HG02870 (cell line): Measurements from ENCODE around the gene PLEKHB1.

Experiments used
- ATAC-seq: cut with Tn5 transposase; IDR thresholded peaks from one replicate; pipeline ENCODE4 v1.9.1; 2021; ENCODE audit warnings: mild to moderate bottlenecking, moderate library complexity; ENCODE audit not compliant: unreplicated experiment

PLEKHB1 gene

GRCh38 chr11:73648121-73648520 lies 1.7 kb downstream of the PLEKHB1 start:
- no peak for ATAC-seq

GRCh38 chr11:73648571-73649046 lies 2.2 kb downstream of the PLEKHB1 start:
- no peak for ATAC-seq

DNA sequence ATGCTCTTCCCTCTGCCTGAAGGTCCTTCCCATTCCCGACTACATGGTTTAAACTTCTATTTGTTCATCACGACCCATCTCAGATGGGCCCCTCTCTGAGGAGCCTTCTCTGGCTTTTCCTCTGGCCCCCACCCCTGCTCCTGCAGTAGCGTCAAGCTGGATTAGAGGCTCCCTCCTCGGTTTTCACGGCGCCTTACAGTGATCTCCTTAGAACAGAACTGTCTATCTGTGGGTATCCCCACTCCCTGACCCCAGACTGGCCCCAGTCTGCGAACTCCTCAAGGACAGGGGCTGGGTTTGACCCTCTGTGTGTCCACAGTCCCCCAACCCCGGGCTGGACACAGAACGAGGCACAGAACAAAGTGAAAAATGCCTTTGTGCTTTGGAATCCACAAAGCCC lies 2.8 kb downstream of the PLEKHB1 start:
- no peak for ATAC-seq

GRCh38 chr11:73650400-73650799 lies 4.0 kb downstream of the PLEKHB1 start:
- ATAC-seq, result no peak

- ATAC-seq, result no peak
These were observed 4.9 kb downstream of the PLEKHB1 start for GRCh38 chr11:73651252-73651651.

GRCh38 chr11:73651661-73652045 lies 5.3 kb downstream of the PLEKHB1 start:
- no peak for ATAC-seq

DNA sequence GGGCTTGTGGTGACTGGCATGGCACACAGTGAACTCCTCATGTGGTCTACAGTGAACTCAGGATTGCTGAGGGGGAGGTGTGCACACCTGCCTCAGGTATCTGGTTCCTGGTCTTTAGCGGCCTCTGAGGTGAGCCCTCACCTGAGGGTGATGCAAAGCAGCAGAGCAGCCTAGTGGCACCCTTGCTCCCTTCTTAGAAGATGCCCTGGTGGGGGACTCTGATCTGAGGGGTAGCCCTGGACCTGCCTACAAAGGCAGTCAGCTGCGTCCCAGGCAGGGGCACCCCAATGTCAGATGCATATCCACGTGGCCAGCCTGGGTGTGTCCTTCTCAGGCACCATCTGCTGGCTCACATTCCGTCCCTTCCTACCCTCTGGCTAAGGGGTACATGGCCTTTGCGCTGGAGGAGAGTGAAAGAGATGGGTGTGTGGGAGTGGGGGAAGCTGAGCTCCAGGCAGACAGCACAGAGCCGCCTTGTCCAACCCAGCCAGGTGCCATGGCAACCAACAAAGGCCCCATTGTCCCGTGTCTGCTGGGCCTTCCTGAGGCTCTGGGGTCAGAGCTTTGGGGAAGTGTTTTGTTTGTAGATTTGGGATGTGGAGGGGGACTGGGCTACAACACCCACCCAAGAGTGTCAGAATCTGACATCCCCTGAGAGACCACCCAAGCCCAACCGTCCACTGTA lies 5.8 kb downstream of the PLEKHB1 start:
- ATAC-seq, result no peak

DNA sequence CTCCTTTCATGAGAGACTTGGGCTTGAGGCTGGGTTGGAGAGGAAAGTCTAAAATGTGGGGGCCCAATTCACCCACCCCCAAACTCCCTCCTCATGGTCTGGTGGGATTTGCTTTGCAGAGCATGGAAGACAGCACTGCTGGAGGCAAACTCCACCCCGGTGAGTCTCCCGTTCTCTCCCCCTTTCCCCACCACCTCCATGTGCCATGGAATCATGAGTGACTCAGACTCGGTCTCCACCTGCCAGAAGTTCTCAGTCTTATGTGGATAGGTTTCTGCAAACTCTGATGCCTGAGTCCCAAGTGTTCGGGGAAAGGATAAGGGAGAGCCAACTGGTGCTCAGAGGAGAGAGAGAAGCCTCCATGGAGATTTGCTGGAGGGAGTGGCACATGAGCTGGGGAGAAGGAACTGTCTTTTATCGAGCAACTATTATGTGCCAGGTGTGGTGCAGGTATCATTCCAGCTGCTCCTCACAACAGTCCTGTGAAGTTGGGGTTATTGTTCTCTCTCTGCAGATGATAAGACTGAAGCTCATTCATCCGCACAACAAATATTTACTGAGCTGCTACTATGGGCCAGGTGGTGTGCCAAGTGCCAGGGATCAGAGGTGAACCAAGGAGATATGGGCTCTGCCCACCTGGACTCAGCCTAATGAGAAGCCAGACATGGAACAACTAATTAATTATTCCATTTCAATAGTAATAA lies 6.6 kb downstream of the PLEKHB1 start:
- no peak for ATAC-seq

DNA sequence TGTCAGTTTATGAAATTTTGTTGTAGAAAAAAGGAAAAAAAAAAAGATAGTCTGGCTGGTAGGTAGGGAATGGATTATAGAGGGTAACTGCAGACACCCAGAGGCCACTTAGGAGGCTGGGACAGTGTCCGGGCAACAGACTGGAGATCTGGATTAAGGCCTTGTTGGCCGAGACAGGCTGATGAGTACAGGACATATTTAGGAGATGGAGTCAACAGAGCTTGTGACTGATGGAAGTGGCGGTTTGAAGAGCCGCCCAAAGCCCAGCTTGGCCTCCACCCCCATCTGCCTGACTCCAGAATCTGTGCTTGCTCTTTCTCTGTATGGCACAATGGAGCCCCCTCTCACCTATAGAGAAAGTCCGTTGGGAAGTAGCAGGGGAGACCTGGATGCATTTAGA lies 7.6 kb downstream of the PLEKHB1 start:
- ATAC-seq, result no peak

GRCh38 chr11:73654482-73655021 lies 8.2 kb downstream of the PLEKHB1 start:
- no peak for ATAC-seq

GRCh38 chr11:73655686-73656085 lies 9.3 kb downstream of the PLEKHB1 start:
- ATAC-seq, result no peak

- no peak for ATAC-seq
These were observed 10.6 kb downstream of the PLEKHB1 start for GRCh38 chr11:73656985-73657384.

DNA sequence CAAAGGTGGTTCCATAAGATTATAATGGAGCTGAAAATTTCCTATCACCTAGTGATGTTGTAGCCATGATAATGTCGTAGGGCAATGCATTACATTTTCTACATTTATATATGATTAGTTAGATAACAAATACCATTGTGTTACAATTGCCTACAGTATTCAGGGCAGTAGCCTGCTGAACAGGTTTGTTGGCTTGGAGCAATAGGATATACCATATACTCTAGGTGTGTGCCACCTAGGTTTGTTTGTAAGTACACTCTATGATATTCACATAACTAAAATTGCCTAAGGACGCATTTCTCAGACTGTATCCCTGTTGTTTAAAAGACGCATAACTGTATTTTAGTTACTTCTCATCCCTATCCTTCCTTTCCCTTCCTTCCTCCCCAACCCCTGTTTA lies 13.6 kb downstream of the PLEKHB1 start:
- ATAC-seq, result no peak

GRCh38 chr11:73660497-73661034 lies 14.2 kb downstream of the PLEKHB1 start:
- no peak for ATAC-seq

DNA sequence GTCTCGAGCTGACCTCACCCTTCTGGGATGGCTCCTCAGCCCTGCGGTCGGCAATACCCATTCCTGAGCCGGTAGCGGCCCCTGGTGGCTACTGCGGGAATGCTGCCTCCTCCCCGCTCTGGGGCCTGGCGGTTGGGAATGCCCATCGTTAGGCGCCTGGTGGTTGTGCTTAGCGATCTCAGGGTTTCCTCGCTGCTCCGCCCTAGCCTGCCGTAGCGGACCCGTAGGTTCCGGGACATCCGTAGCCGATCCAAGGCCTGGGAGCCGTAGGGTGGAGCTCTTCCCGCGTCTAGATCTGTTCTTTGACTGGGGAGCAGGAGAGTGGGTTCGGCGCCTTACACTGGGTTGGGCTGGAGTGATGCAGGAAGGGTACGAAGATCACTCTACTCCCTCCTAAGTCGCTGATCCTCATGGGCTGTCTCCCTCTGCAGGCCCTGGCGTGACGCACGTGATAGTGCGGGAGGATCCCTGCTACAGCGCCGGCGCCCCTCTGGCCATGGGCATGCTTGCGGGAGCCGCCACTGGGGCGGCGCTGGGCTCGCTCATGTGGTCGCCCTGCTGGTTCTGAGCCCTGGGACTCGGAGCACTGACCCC lies 14.8 kb downstream of the PLEKHB1 start:
- peak; percentile 78 for ATAC-seq

- no peak for ATAC-seq
These were observed 16.2 kb downstream of the PLEKHB1 start for GRCh38 chr11:73662445-73663157.

DNA sequence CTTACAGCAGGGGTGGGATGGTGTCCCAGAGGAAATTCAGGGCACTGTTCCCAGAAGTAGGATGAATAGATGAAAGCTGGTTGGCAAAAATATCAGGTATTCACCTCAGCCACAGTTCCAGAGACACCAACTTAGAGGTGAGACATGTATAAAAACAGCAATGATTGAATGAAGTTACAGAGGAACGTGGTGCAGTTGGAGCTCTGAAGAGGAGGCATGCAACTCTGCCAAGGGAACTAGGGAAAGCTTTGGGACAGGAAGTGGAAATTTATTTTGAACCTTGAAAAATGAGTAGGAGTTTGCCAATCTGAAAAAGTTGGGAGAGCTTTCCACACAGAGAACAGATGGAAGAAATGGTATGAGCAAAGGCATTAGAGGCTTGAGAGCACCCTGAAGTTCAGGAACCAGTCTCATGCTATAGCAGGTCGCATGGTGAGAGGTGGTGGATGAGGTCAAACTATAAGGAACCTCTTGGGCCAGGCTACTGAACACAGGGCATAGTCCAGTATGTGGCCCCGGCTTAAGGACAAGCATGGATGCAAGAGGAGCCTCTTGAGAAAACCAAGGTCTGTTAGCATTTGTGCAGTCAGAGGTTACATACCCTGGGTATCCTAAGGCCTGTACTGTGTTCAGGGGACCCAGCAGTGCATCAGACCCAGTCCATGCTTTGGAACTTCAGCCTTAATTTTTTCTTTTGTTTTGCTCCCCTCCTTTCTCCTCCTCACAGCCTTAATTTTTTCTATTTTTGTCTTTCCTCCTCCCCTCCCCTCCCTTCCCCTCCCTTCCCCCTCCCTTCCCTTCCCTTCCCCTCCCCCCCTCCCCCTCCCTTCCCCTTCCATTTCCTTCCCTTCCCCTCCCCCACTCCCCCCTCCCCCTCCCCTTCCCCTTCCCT lies 17.5 kb downstream of the PLEKHB1 start:
- no peak for ATAC-seq

- no peak for ATAC-seq
These were observed 18.5 kb downstream of the PLEKHB1 start for GRCh38 chr11:73664877-73665276.

DNA sequence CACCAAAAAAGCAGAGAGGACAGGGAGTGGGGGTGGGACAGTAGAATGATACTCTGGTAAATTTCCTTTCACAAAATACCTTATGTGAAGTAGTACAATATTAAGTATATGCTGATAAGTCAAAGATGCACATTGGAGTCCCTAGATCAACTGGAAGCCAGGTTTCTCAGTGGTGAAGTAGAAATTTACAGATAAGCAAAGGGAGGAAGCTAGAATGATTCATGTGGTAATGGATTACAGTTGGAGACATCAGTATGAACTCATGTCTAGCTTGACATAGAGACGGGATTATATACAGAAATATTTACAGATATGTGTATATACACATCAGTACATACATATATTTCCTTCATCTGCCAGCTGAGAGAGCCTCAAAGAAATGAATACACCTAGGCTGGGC lies 21.5 kb downstream of the PLEKHB1 start:
- no peak for ATAC-seq

- no peak for ATAC-seq
These were observed 24.4 kb downstream of the PLEKHB1 start for GRCh38 chr11:73670808-73671207.
